Gastrocnemius medialis (tissue), 4 donors: ENCODE measurements around the gene KIRREL3. TPM values are rescaled to one million over a fixed set of nuclear protein-coding genes. Genes with fewer than 3 reads are reported as not detected.

ENCODE experiments used
- ATAC-seq, 2 donors: fragments of 150-250 bp; one replicate each; pipeline ENCODE4 v1.9.1; 2016
- DNase-seq, 2 donors: peaks; one replicate each; pipeline ENCODE4 v3.0.0-alpha.2; 2019
- H3K27ac ChIP-seq, 4 donors: fragments of 200-600 bp; sonication (generic); 1 replicate in 1 of 4; 2 replicates in 3 of 4; pipeline ENCODE4 v1.5.1; 2016 to 2018; ENCODE audit warnings: mild to moderate bottlenecking in 2 of 4, moderate library complexity in 1 of 4
- H3K27me3 ChIP-seq, 3 donors: fragments of 200-600 bp; sonication (generic) in 2 of 3; 1 replicate in 1 of 3; 2 replicates in 2 of 3; pipeline versions ENCODE4 v1.5.1 to v1.6.0; 2016 to 2019; ENCODE audit warnings: mild to moderate bottlenecking in 1 of 3, moderate library complexity in 1 of 3
- H3K36me3 ChIP-seq, 2 donors: fragments of 200-600 bp; sonication (generic) in 1 of 2; one replicate each; pipeline ENCODE4 v1.5.1; 2017 to 2018
- H3K4me1 ChIP-seq, 2 donors: fragments of 200-600 bp; sonication (generic) in 1 of 2; one replicate each; pipeline ENCODE4 v1.5.1; 2016 to 2017; ENCODE audit warnings: mild to moderate bottlenecking in 2 of 2
- H3K4me3 ChIP-seq, 4 donors: fragments of 200-600 bp; sonication (generic) in 3 of 4; 1 replicate in 1 of 4; 2 replicates in 3 of 4; pipeline ENCODE4 v1.5.1; 2016 to 2019; ENCODE audit warnings: mild to moderate bottlenecking in 2 of 4
- H3K9me3 ChIP-seq, 3 donors: fragments of 200-600 bp; sonication (generic) in 2 of 3; 1 replicate in 1 of 3; 2 replicates in 2 of 3; pipeline ENCODE4 v1.5.1; 2016 to 2019
- POLR2A ChIP-seq, 2 donors: fragments of 450-650 bp; IDR thresholded peaks; one replicate each; pipeline ENCODE4 v1.6.1; 2017; ENCODE audit warnings: antibody characterized with exemption in 2 of 2, mild to moderate bottlenecking in 2 of 2, moderate library complexity in 2 of 2
- in situ Hi-C, 4 donors: fragments of 200-750 bp; cut with MboI; loops; one replicate each; pipeline versions ENCODE4 v1.15.0 to v1.8.0; 2017; ENCODE audit warnings: low sequenced_read_pairs in 4 of 4
- intact Hi-C: fragments of 100-400 bp; cut with DNase I; formaldehyde crosslinking; loops from one replicate; pipeline ENCODE4 v1.15.1; 2023; ENCODE audit warnings: low total_unique reads
- total RNA-seq, 4 donors: library from RNA; depleted of rRNA; stranded (reverse); fragments of >200 nt; gene quantifications; one replicate each; pipeline versions ENCODE4 v1.1.0 to v1.2.3, GENCODE V29; 2016
- TF ChIP-seq, protein P1 (sequence below), 5 experiments: fragments of 450-650 bp in 3 of 5; fragments of 200-600 bp in 2 of 5; sonication (generic) in 2 of 5; IDR thresholded peaks in 4 of 5; conservative IDR thresholded peaks in 1 of 5; 1 replicate in 4 of 5; 2 replicates in 1 of 5; pipeline ENCODE4 v1.5.1; 2016 to 2019; ENCODE audit warnings: antibody characterized with exemption in 5 of 5, mild to moderate bottlenecking in 3 of 5, moderate library complexity in 3 of 5

The KIRREL3 gene
- total RNA-seq, 4 donors from 2014 or later = 0.10 TPM; not detected in 3

DNA sequence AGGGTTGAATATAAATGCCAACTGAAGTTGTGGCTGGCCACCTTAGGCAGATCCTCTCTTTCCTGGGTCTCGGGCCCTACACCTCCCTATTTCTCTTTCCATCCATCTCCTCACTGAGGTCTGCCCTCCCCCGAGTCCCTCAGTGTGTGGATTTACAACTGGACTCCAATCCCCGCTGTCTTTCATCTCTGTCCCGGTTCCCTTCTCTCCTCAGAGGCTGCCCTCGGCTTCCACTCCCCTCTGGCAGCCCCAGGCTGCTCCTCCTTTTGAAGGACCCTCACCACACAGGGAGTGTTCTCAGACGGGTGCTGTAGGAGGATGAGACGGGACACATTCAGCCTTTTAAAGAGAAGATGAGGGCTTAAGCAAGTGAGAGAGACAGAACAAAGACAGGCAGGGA, 478.0 kb downstream of the KIRREL3 start:
- in situ Hi-C loops = no loop called here
- no peak for DNase-seq
- no peaks in the 10 kb centered on the region for H3K36me3 ChIP-seq
- no peaks in the 10 kb centered on the region for H3K4me1 ChIP-seq
- no peaks in the 10 kb centered on the region for H3K9me3 ChIP-seq
- H3K27ac ChIP-seq = no peak overlapping the region
- ATAC-seq = no peak
- H3K27me3 ChIP-seq = peaks cover 0 to 2% (median 0%) of the 10 kb centered on the region in 3 donors
- TF ChIP-seq, protein P1, sequence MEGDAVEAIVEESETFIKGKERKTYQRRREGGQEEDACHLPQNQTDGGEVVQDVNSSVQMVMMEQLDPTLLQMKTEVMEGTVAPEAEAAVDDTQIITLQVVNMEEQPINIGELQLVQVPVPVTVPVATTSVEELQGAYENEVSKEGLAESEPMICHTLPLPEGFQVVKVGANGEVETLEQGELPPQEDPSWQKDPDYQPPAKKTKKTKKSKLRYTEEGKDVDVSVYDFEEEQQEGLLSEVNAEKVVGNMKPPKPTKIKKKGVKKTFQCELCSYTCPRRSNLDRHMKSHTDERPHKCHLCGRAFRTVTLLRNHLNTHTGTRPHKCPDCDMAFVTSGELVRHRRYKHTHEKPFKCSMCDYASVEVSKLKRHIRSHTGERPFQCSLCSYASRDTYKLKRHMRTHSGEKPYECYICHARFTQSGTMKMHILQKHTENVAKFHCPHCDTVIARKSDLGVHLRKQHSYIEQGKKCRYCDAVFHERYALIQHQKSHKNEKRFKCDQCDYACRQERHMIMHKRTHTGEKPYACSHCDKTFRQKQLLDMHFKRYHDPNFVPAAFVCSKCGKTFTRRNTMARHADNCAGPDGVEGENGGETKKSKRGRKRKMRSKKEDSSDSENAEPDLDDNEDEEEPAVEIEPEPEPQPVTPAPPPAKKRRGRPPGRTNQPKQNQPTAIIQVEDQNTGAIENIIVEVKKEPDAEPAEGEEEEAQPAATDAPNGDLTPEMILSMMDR (IDR thresholded peaks at IDR 0.05 in 4 of 5, conservative IDR thresholded peaks at IDR 0.05 in 1 of 5) = no peak
- TF ChIP-seq POLR2A (IDR thresholded peaks at IDR 0.05) = no peak
- intact Hi-C loops = no loop called here
- no peak overlapping the region for H3K4me3 ChIP-seq

DNA sequence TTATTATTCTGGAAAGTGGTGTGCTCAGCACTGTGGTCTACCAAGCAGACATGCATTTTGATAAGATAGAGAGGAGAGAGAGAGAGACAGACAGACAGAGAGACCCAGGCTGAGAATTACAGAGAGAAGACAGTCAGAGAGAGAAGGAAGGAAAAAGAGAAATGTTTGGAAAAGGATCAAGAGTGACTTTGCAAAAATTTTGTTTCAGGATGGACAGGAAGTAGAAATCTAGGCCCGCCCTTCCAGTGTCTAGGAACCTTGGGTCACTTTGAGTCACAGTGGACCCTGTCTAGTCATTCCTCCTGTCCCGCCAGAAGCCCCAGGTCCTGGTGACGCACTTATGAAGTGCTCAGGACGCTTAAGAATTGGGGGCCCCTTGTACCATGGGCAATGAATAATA, 478.4 kb downstream of the KIRREL3 start:
- H3K4me1 ChIP-seq = no peaks in the 10 kb centered on the region
- intact Hi-C loops = no loop called here
- no peak overlapping the region for H3K4me3 ChIP-seq
- peaks cover 0 to 2% (median 0%) of the 10 kb centered on the region in 3 donors for H3K27me3 ChIP-seq
- no peaks in the 10 kb centered on the region for H3K36me3 ChIP-seq
- ATAC-seq (no peak), DNase-seq (no peak)
- H3K9me3 ChIP-seq = no peaks in the 10 kb centered on the region
- in situ Hi-C loops = no loop called here
- no peak for TF ChIP-seq POLR2A (IDR thresholded peaks at IDR 0.05)
- TF ChIP-seq, protein P1 (IDR thresholded peaks at IDR 0.05 in 4 of 5, conservative IDR thresholded peaks at IDR 0.05 in 1 of 5) = no peak
- H3K27ac ChIP-seq = no peak overlapping the region

DNA sequence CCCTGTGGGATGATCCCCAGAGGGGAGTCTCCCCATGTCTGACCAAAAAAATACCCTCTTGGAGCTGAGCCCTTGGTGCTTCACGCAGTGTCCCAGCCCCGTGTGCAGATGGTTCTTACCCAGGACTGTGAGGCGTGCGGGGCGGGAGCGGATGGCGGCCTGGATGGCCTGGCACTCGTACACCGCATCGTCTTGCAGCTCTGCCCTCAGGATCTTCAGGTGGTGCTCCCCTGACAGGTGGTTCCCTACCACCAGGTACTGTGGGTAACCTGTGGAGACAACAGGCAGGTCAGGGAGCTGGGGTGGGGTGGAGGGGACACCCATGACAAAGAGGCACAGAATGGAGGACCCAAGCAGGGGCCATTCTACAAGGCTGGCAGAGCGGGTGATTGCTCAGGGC, 479.4 kb downstream of the KIRREL3 start:
- Histone ChIP-seq H3K36me3 (no peaks in the 10 kb centered on the region), H3K27me3 (no peaks in the 10 kb centered on the region), H3K27ac (no peak overlapping the region), H3K4me3 (no peak overlapping the region), H3K4me1 (no peaks in the 10 kb centered on the region), H3K9me3 (no peaks in the 10 kb centered on the region)
- TF ChIP-seq POLR2A (IDR thresholded peaks at IDR 0.05) = no peak
- TF ChIP-seq, protein P1 (IDR thresholded peaks at IDR 0.05 in 4 of 5, conservative IDR thresholded peaks at IDR 0.05 in 1 of 5) = no peak
- in situ Hi-C loops (no loop called here), intact Hi-C loops (no loop called here)
- DNase-seq (no peak), ATAC-seq (no peak)

DNA sequence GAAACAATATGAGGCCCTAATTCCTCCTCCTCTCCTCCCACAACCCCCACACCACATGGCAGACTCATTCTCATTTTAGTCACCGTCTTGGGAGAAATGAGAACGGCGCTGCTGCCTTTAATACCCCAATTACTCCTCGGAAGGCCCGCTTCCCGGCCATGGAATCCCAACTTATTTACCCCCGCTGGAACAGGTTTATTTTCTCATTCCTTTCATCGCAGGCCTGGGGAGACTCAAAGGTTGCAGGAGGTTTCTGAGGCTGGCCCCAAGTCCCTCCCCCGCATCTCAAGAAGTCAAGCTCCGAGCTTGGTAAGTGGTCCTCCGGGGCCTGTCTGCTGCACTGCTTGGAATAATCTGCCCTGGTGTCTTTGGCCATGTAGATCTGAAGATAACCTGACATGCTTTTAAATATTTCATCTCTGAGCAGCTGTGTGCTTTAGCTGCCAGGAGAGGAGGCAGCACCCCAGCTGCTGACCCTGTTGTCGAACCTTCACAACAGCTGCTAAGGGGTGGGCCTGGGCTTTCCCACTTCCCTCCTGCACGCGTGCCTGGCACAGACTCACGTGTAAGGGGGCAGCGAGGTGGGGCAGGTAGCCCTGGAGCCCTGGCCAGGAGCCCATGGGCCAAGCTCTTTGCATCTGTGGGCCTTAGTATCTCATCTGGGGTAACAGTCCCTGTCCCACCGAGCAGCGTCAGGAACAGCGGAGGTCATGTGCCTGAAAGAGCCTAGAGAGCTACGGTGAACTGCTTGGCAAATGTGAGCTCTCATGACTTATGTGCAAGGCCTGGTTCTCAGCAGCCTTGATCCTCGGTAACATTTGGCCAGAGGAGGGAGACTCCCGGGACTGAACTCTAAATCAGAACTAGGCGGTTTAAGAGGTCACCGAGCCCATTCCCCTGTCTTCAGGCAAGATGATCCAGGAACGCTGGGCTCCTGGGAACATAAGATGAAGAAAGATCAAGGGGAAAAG, 480.5 kb downstream of the KIRREL3 start:
- Histone ChIP-seq H3K27ac (no peak overlapping the region), H3K36me3 (no peaks in the 10 kb centered on the region), H3K27me3 (no peaks in the 10 kb centered on the region), H3K4me3 (no peak overlapping the region), H3K9me3 (no peaks in the 10 kb centered on the region), H3K4me1 (no peaks in the 10 kb centered on the region)
- TF ChIP-seq, protein P1 (IDR thresholded peaks at IDR 0.05 in 4 of 5, conservative IDR thresholded peaks at IDR 0.05 in 1 of 5) = no peak
- TF ChIP-seq POLR2A (IDR thresholded peaks at IDR 0.05) = no peak
- DNase-seq = no peak
- in situ Hi-C loops = no loop called here
- intact Hi-C loops = no loop called here
- ATAC-seq = no peak
